ENCODE results near the gene ANKRD9. TPM values are rescaled to one million over a fixed set of nuclear protein-coding genes. Genes with fewer than 3 reads are reported as not detected.
A peak's percentile ranks its signal among the peaks of the same experiment; 100 is the strongest.

ANKRD9 gene
- total RNA-seq, 1 donor from 2014 or later, result 31.4 TPM

DNA sequence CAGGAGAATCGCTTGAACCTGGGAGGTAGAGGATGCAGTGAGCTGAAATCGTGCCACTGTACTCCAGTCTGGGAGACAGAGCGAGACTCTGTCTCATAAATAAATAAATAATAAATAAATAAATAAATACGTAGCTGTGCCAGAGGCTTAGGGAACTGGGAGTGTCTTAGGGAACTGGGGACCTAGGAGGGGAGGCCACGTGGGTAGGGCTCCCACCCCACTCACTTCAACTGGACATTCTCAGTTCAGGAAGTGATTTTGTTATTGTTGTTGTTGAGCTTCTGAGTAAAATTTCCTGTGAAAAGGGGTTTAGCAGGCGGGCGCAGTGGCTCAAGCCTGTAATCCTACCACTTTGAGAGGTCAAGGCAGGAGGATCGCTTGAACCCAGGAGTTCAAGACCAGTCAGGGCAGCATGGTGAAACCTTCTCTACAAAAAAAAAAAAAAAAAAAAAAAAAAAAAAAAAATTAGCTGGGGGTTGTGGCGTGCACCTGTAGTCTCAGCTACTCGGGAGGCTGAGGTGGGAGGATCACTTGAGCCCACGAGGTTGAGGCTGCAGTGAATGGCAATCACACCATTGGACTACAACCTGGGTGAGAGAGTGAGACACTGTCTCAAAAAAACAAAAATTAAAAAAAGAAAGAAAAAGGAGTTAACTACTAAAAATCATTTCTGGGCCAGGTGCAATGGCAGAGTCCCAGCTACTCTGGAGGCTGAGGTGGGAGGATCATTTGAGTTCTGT, 19.0 kb upstream of the ANKRD9 start:
- Mint-ChIP-seq H3K4me1 (ENCODE audit: unreplicated experiment) (peaks cover 7% of the 10 kb centered on the region), H3K27me3 (no peaks in the 10 kb centered on the region), H3K4me3 (no peak overlapping the region), H3K36me3 (no peaks in the 10 kb centered on the region), H3K27ac (no peak overlapping the region), H3K9me3 (no peaks in the 10 kb centered on the region)
- TF ChIP-seq, protein P1, sequence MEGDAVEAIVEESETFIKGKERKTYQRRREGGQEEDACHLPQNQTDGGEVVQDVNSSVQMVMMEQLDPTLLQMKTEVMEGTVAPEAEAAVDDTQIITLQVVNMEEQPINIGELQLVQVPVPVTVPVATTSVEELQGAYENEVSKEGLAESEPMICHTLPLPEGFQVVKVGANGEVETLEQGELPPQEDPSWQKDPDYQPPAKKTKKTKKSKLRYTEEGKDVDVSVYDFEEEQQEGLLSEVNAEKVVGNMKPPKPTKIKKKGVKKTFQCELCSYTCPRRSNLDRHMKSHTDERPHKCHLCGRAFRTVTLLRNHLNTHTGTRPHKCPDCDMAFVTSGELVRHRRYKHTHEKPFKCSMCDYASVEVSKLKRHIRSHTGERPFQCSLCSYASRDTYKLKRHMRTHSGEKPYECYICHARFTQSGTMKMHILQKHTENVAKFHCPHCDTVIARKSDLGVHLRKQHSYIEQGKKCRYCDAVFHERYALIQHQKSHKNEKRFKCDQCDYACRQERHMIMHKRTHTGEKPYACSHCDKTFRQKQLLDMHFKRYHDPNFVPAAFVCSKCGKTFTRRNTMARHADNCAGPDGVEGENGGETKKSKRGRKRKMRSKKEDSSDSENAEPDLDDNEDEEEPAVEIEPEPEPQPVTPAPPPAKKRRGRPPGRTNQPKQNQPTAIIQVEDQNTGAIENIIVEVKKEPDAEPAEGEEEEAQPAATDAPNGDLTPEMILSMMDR (conservative IDR thresholded peaks at IDR 0.05), result no peak
- DNase-seq (ENCODE audit: extremely low spot score, unreplicated experiment), result no peak

DNA sequence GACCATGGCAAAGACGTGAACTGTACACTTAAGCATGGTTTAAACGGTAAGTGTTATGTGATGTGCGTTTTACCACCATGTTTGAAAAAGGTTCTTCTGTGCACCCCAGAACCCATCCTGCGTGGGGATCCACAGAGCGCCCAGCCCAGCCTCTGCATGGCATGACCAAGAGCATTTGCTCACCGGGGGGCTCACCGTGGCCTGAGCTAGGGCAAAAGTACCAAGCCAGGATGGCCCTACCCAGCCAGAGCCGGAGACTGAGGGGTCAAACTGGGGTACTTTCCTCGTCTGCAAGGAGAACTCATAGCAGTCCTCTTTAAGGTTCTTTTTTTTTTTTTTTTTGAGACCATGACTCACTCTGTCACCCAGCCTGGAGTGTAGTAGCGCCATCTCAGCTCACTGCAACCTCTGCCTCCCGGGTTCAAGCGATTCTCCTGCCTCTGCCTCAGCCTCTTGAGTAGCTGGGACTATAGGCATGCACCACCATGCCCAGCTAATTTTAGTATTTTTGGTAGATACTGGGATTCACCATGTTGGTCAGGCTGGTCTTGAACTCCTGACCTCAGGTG, 16.4 kb upstream of the ANKRD9 start:
- no peaks in the 10 kb centered on the region for H3K36me3 Mint-ChIP-seq
- H3K4me3 Mint-ChIP-seq, result peak overlapping the region; percentile 90
- peak overlapping the region; percentile 99 for H3K27ac Mint-ChIP-seq
- H3K9me3 Mint-ChIP-seq, result no peaks in the 10 kb centered on the region
- TF ChIP-seq, protein P1 (conservative IDR thresholded peaks at IDR 0.05), result no peak
- peaks cover 9% of the 10 kb centered on the region for H3K4me1 Mint-ChIP-seq (ENCODE audit: unreplicated experiment)
- no peaks in the 10 kb centered on the region for H3K27me3 Mint-ChIP-seq
- no peak for DNase-seq (ENCODE audit: extremely low spot score, unreplicated experiment)

DNA sequence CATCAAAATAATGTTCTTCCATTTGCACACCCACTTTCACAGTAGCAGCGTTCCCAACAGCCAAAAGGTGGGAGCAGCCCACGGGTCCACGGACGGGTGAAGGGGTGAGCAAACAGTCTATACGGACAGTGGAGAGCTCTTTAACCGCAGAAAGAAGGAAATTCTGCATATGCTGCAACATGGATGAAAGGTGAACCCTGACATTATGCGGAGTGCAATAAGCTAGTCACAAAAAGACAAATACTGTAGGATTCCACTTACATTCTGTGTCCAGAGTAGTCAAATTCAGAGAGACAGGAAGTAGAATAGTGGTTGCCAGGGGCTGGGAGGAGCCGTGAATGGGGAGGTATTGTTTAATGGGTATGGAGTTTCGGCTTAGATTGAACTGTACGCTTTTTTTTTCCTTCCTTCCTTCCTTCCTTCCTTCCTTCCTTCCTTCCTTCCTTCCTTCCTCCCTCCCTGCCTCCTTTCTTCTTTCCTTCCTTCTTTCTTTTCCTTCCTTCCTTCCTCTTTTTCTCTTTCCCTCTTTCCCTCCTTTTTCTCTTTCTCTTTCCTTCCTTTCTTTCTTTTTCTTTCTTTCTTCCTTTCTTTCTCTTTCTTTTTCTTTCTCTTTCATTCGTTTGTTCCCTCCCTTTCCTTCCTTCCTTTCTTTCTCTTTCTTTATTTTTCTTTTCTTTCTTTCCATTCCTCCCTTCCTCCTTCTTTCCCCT, 15.8 kb upstream of the ANKRD9 start:
- H3K27me3 Mint-ChIP-seq, result no peaks in the 10 kb centered on the region
- peak overlapping the region; percentile 90 for H3K4me3 Mint-ChIP-seq
- no peak for DNase-seq (ENCODE audit: extremely low spot score, unreplicated experiment)
- no peaks in the 10 kb centered on the region for H3K36me3 Mint-ChIP-seq
- peaks cover 8% of the 10 kb centered on the region for H3K4me1 Mint-ChIP-seq (ENCODE audit: unreplicated experiment)
- TF ChIP-seq, protein P1 (conservative IDR thresholded peaks at IDR 0.05), result no peak
- H3K27ac Mint-ChIP-seq, result peak overlapping the region; percentile 99
- H3K9me3 Mint-ChIP-seq, result no peaks in the 10 kb centered on the region

DNA sequence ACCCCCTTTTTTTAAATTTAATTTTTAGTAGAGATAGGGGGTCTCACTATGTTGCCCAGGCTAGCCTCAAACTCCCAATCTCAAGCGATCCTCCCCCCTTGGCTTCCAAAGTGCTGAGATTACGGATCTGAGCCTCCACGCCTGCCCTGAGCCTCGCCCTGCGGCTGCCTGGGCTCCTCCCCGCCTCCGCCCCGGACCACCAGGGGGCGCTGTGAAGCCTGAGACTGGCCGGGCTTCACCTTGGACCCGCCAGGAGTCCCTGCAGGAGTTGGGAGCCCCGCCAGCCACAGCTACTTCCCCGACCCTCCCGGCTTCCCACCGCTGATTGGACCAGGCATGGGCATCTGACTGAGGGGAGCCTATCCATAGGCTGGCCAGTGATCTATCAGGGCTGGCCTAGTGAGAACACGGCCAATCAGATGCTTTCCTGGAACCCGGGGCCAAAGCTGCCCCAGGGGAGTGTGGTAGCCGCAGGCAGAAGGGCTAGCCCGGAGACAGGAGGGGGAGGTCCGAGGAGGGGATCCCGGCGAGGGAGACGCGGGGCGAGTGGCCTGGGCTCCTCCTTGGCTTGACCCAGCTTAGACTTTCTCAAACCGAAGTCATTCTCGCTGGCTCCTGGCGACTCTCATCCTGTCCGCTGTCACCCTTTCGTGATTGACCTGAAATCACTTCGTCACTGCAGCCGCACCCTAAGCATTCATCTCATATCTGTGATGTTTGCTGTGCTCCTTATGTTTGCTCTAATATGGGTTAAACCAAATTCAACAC, 15.1 kb upstream of the ANKRD9 start:
- H3K27ac Mint-ChIP-seq, result peak overlapping the region; percentile 99
- peak overlapping the region; percentile 90 for H3K4me3 Mint-ChIP-seq

More for the DNA sequence above, 15.1 kb upstream of the ANKRD9 start:
- Mint-ChIP-seq H3K36me3 (no peaks in the 10 kb centered on the region), H3K4me1 (ENCODE audit: unreplicated experiment) (peaks cover 8% of the 10 kb centered on the region), H3K27me3 (no peaks in the 10 kb centered on the region), H3K9me3 (no peaks in the 10 kb centered on the region)
- TF ChIP-seq, protein P1 (conservative IDR thresholded peaks at IDR 0.05), result peak; percentile 100
- DNase-seq (ENCODE audit: extremely low spot score, unreplicated experiment), result peak; percentile 99
